Measurements from ENCODE around the gene MYCL.
A peak's percentile ranks its signal among the peaks of the same experiment; 100 is the strongest.

MYCL gene

GRCh38 chr1:39854738-39855137 lies 47.0 kb downstream of the MYCL start:
- H3K27ac ChIP-seq: no peak overlapping the region
- no peak for TF ChIP-seq ZFX (IDR thresholded peaks at IDR 0.05)
- no peak for TF ChIP-seq CTCF (conservative IDR thresholded peaks at IDR 0.05)

GRCh38 chr1:39854314-39854713 lies 47.4 kb downstream of the MYCL start:
- H3K27ac ChIP-seq: peak overlapping the region; percentile 77; the same call in 1 of the 2 replicates
- TF ChIP-seq CTCF (conservative IDR thresholded peaks at IDR 0.05): no peak
- no peak for TF ChIP-seq ZFX (IDR thresholded peaks at IDR 0.05)

GRCh38 chr1:39852876-39853275 lies 48.8 kb downstream of the MYCL start:
- H3K27ac ChIP-seq: peak overlapping the region; percentile 77
- TF ChIP-seq CTCF (conservative IDR thresholded peaks at IDR 0.05) (no peak), ZFX (IDR thresholded peaks at IDR 0.05) (no peak)

- TF ChIP-seq CTCF (conservative IDR thresholded peaks at IDR 0.05): no peak
- no peak for TF ChIP-seq ZFX (IDR thresholded peaks at IDR 0.05)
- peak overlapping the region; percentile 77 for H3K27ac ChIP-seq
Observed at GRCh38 chr1:39852214-39852791, 49.4 kb downstream of the MYCL start.

- TF ChIP-seq ZFX (IDR thresholded peaks at IDR 0.05) (no peak), CTCF (conservative IDR thresholded peaks at IDR 0.05) (no peak)
- peak overlapping the region; percentile 33; the same call in 1 of the 2 replicates for H3K27ac ChIP-seq
Observed at GRCh38 chr1:39850606-39851216, 51.0 kb downstream of the MYCL start.

GRCh38 chr1:39849203-39849602 lies 52.5 kb downstream of the MYCL start:
- H3K27ac ChIP-seq: no peak overlapping the region
- TF ChIP-seq CTCF (conservative IDR thresholded peaks at IDR 0.05): no peak
- TF ChIP-seq ZFX (IDR thresholded peaks at IDR 0.05): no peak

- TF ChIP-seq ZFX (IDR thresholded peaks at IDR 0.05) (no peak), CTCF (conservative IDR thresholded peaks at IDR 0.05) (no peak)
Observed at GRCh38 chr1:39847940-39848339, 53.8 kb downstream of the MYCL start.

More at GRCh38 chr1:39847940-39848339, 53.8 kb downstream of the MYCL start:
- H3K27ac ChIP-seq: no peak overlapping the region

Measured in C4-2B (cell line).